NT2/D1 (cell line): Measurements from ENCODE around the gene FIBCD1.

Experiments
- SUZ12 ChIP-seq: IDR thresholded peaks from 2 replicates; pipeline ENCODE4 v1.6.1; 2011; ENCODE audit not compliant: insufficient read length, insufficient read depth; ENCODE audit errors: extremely low read depth
- YY1 ChIP-seq: IDR thresholded peaks from 2 replicates; pipeline ENCODE4 v1.6.1; 2011; ENCODE audit not compliant: insufficient read length, insufficient read depth
- ZNF274 ChIP-seq: IDR thresholded peaks from 2 replicates; pipeline ENCODE4 v1.6.1; 2011; ENCODE audit warnings: mild to moderate bottlenecking, low read depth, low read length

DNA sequence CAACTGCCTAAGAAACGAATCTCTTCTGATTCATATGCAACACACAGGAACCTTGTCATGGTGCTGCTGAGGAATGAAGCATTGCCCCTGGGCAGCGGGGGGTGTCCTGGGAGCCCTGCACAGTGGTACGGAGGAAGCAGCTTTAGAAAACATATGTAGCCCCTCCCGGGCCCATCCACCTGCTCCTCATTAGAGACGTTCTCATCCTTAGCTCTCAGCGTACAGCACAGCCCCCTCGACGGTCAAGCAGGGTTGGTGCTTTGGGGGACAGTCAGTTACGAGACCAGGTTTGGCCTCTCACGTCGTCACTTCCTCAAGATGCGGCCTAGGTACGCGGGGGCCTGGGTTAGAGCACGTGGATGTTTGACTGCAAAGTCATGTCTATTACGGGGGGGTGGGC lies 41.5 kb upstream of the FIBCD1 start:
- TF ChIP-seq YY1 (no peak), ZNF274 (no peak), SUZ12 (no peak)
